Neural progenitor cell (in vitro differentiated cells): ENCODE data around the gene MEGF9. TPM values are rescaled to one million over a fixed set of nuclear protein-coding genes. Genes with fewer than 3 reads are reported as not detected.

Source experiments
- DNase-seq: peaks from one replicate; pipeline ENCODE4 v3.0.0-alpha.2; 2016; ENCODE audit warnings: low spot score
- H2AFZ ChIP-seq: fragments of 200-600 bp; sonication (generic); replicated peaks from 2 replicates; pipeline ENCODE4 v1.6.1; 2016; ENCODE audit warnings: antibody characterized with exemption
- H3F3A ChIP-seq: fragments of 200-600 bp; sonication (generic); 2 replicates; pipeline ENCODE4 v1.6.1; 2016; ENCODE audit warnings: antibody characterized with exemption, low read depth
- H3K27ac ChIP-seq: fragments of 200-600 bp; sonication (generic); 2 replicates; pipeline ENCODE4 v1.5.1; 2016; ENCODE audit warnings: mild to moderate bottlenecking
- H3K27me3 ChIP-seq: fragments of 200-600 bp; sonication (generic); 2 replicates; pipeline ENCODE4 v1.6.1; 2016; ENCODE audit warnings: mild to moderate bottlenecking, moderate library complexity
- H3K36me3 ChIP-seq: fragments of 200-600 bp; sonication (generic); 2 replicates; pipeline ENCODE4 v1.5.1; 2016
- H3K4me1 ChIP-seq: fragments of 200-600 bp; sonication (generic); 2 replicates; pipeline ENCODE4 v1.6.1; 2016; ENCODE audit warnings: mixed run types
- H3K4me2 ChIP-seq: fragments of 200-600 bp; sonication (generic); 2 replicates; pipeline ENCODE4 v1.6.1; 2016
- H3K4me3 ChIP-seq: fragments of 200-600 bp; sonication (generic); 2 replicates; pipeline ENCODE4 v1.5.1; 2016
- H3K79me2 ChIP-seq: fragments of 200-600 bp; sonication (generic); 2 replicates; pipeline ENCODE4 v1.6.1; 2016; ENCODE audit warnings: low read depth
- H3K9ac ChIP-seq: fragments of 200-600 bp; sonication (generic); 2 replicates; pipeline ENCODE4 v1.6.1; 2016
- H3K9me3 ChIP-seq: fragments of 200-600 bp; sonication (generic); 2 replicates; pipeline ENCODE4 v1.5.1; 2016; ENCODE audit warnings: low read depth
- H4K20me1 ChIP-seq: fragments of 200-600 bp; sonication (generic); 2 replicates; pipeline ENCODE4 v1.6.1; 2016; ENCODE audit warnings: low read depth
- H3K27ac Mint-ChIP-seq: 3 replicates; pipeline ENCODE4 v1.8.0; 2021; ENCODE audit warnings: mixed read lengths
- H3K27me3 Mint-ChIP-seq: 2 replicates; pipeline ENCODE4 v1.8.0; 2022; ENCODE audit warnings: low read depth, mild to moderate bottlenecking, inconsistent platforms, moderate library complexity, mixed read lengths; ENCODE audit not compliant: insufficient read depth
- H3K36me3 Mint-ChIP-seq: 3 replicates; pipeline ENCODE4 v1.8.0; 2021; ENCODE audit warnings: mixed read lengths
- H3K4me1 Mint-ChIP-seq: 3 replicates; pipeline ENCODE4 v1.8.0; 2021; ENCODE audit warnings: mixed read lengths
- H3K4me3 Mint-ChIP-seq: 3 replicates; pipeline ENCODE4 v1.8.0; 2021; ENCODE audit warnings: mild to moderate bottlenecking, moderate library complexity, mixed read lengths
- H3K9me3 Mint-ChIP-seq: 3 replicates; pipeline ENCODE4 v1.8.0; 2020; ENCODE audit warnings: mixed read lengths
- EZH2 ChIP-seq: fragments of 200-600 bp; sonication (generic); IDR thresholded peaks from 2 replicates; pipeline ENCODE4 v1.6.1; 2017; ENCODE audit warnings: antibody characterized with exemption, mild to moderate bottlenecking, moderate library complexity
- EZH2phosphoT487 ChIP-seq: fragments of 200-600 bp; sonication (generic); IDR thresholded peaks from 2 replicates; pipeline ENCODE4 v1.6.1; 2017; ENCODE audit warnings: antibody characterized with exemption
- total RNA-seq: library from RNA; depleted of rRNA; stranded (reverse); fragments of >200 nt; gene quantifications from 2 replicates; pipeline ENCODE4 v1.2.3, GENCODE V29; 2015; ENCODE audit warnings: low replicate concordance
- TF ChIP-seq, protein P1 (sequence below): fragments of 200-600 bp; sonication (generic); IDR thresholded peaks from 2 replicates; pipeline ENCODE4 v1.5.1; 2017; ENCODE audit warnings: antibody characterized with exemption, mild to moderate bottlenecking

Gene MEGF9
- 5.0 and 6.2 TPM in 2 replicates for total RNA-seq

DNA sequence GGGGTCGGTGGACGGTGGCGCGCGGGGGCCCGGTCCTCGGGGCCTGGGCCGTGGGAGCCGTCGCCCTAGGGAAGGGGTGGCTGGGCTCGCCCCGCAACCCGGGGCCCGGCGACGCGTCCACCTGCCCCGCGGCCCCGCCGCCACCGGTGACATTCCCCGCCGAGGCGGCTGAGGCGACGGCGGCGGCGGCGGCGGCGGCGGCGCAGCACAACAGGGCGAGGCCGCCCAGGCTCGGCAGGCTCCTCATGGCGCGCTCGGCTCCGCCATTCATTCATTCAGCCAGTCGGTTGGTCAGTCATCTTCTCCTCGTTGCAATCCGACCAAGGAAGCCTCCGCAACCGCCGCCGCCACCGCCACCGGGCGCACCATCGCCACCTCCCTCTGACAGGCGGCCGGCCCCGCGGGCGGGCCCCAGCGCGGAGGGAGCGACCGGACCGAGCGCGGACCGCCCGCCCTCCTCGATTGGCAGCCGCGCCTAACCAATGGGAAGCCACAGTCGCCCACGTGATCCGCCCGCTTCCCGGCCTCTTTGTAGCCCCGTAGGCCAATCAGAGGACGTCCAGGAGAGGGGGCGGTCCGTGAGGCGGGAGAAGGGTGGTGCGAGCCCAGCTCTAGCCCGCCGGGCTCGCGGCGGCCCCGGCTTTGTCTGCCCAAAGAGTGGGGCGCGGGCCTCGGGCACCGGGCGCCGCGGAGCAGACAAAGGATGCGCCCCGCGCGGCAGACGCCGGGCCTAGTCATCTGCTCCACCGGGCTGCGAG is at the start of gene MEGF9:
TSS of gene MEGF9 (minus strand) at position 383 of the 758 bp plus-strand sequence. CDS start at position 271, 112 bp downstream.
- Mint-ChIP-seq H3K27me3 (peaks cover 8% of the 10 kb centered on the region), H3K4me3 (peak within 1 kb of the TSS; percentile 94), H3K36me3 (no peaks in the 10 kb centered on the region), H3K27ac (peak within 1 kb of the TSS; percentile 80), H3K9me3 (no peaks in the 10 kb centered on the region), H3K4me1 (peaks cover 50% of the 10 kb centered on the region)
- peak within 1 kb of the TSS; percentile 99 for H3K4me2 ChIP-seq
- peaks cover 4% of the 10 kb centered on the region for H4K20me1 ChIP-seq
- peak within 1 kb of the TSS; percentile 84 for H3K9ac ChIP-seq
- peak within 1 kb of the TSS; percentile 71 for H3K4me3 ChIP-seq
- H3K4me1 ChIP-seq, result peaks cover 25% of the 10 kb centered on the region
- DNase-seq, result peak; percentile 99
- peak within 1 kb of the TSS; percentile 96 for H2AFZ ChIP-seq
- H3K79me2 ChIP-seq, result peaks cover 21% of the 10 kb centered on the region
- no peaks in the 10 kb centered on the region for H3K9me3 ChIP-seq
- peaks cover 17% of the 10 kb centered on the region for H3K27me3 ChIP-seq
- TF ChIP-seq EZH2phosphoT487 (no peak), EZH2 (no peak)
- TF ChIP-seq, protein P1, sequence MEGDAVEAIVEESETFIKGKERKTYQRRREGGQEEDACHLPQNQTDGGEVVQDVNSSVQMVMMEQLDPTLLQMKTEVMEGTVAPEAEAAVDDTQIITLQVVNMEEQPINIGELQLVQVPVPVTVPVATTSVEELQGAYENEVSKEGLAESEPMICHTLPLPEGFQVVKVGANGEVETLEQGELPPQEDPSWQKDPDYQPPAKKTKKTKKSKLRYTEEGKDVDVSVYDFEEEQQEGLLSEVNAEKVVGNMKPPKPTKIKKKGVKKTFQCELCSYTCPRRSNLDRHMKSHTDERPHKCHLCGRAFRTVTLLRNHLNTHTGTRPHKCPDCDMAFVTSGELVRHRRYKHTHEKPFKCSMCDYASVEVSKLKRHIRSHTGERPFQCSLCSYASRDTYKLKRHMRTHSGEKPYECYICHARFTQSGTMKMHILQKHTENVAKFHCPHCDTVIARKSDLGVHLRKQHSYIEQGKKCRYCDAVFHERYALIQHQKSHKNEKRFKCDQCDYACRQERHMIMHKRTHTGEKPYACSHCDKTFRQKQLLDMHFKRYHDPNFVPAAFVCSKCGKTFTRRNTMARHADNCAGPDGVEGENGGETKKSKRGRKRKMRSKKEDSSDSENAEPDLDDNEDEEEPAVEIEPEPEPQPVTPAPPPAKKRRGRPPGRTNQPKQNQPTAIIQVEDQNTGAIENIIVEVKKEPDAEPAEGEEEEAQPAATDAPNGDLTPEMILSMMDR, result no peak
- no peaks in the 10 kb centered on the region for H3K36me3 ChIP-seq
- no peak within 1 kb of the TSS for H3K27ac ChIP-seq
- H3F3A ChIP-seq, result peaks cover 16% of the 10 kb centered on the region

DNA sequence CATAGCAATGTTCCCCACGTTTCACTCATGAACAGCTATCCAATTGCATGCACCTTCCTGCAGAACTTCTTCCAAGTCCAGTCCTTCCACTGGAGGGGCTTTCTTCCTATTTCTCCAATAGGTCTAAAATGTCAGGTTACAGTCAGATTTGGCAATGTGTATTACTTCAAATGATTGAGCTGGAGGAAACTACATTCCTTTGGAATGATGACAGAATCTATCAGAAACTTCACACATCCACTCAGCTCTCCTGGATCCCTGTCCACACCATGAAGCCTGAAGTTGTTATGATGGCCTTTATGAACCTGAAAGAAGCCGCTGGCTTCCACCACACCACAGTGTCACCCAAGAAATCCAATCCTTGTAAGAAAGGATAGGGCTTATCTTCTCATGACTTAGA is 46.7 kb upstream of the MEGF9 start:
- H3K4me3 Mint-ChIP-seq, result no peak overlapping the region
- H4K20me1 ChIP-seq, result peaks cover 2% of the 10 kb centered on the region

GRCh38 chr9:120759755-120760400 is 45.6 kb upstream of the MEGF9 start:
- Histone ChIP-seq H3K27ac (no peak overlapping the region), H3K79me2 (no peaks in the 10 kb centered on the region), H3K4me1 (no peaks in the 10 kb centered on the region), H3K27me3 (no peaks in the 10 kb centered on the region), H2AFZ (no peak overlapping the region), H3K4me3 (no peak overlapping the region), H3K9me3 (no peaks in the 10 kb centered on the region), H3K36me3 (peaks cover 9% of the 10 kb centered on the region), H4K20me1 (no peaks in the 10 kb centered on the region), H3F3A (peaks cover 8% of the 10 kb centered on the region), H3K4me2 (no peak overlapping the region), H3K9ac (no peak overlapping the region)
- Mint-ChIP-seq H3K4me3 (no peak overlapping the region), H3K36me3 (peaks cover 3% of the 10 kb centered on the region), H3K4me1 (no peaks in the 10 kb centered on the region), H3K27ac (no peak overlapping the region), H3K9me3 (no peaks in the 10 kb centered on the region), H3K27me3 (no peaks in the 10 kb centered on the region)
- no peak for DNase-seq
- TF ChIP-seq EZH2phosphoT487, result no peak
- no peak for TF ChIP-seq EZH2
- TF ChIP-seq, protein P1, result no peak

More for the DNA sequence above, 46.7 kb upstream of the MEGF9 start:
- no peaks in the 10 kb centered on the region for H3K27me3 ChIP-seq
- H3K27me3 Mint-ChIP-seq, result no peaks in the 10 kb centered on the region
- H3K9me3 Mint-ChIP-seq, result no peaks in the 10 kb centered on the region
- peaks cover 3% of the 10 kb centered on the region for H3K36me3 Mint-ChIP-seq
- H3K36me3 ChIP-seq, result peaks cover 9% of the 10 kb centered on the region
- no peaks in the 10 kb centered on the region for H3K4me1 Mint-ChIP-seq
- no peak overlapping the region for H3K4me3 ChIP-seq
- no peaks in the 10 kb centered on the region for H3K79me2 ChIP-seq
- no peak overlapping the region for H3K9ac ChIP-seq
- DNase-seq, result no peak
- TF ChIP-seq, protein P1, result no peak
- TF ChIP-seq EZH2phosphoT487 (no peak), EZH2 (no peak)
- no peaks in the 10 kb centered on the region for H3K9me3 ChIP-seq
- no peak overlapping the region for H3K27ac Mint-ChIP-seq
- H2AFZ ChIP-seq, result no peak overlapping the region
- peaks cover 8% of the 10 kb centered on the region for H3F3A ChIP-seq
- no peak overlapping the region for H3K27ac ChIP-seq
- H3K4me1 ChIP-seq, result no peaks in the 10 kb centered on the region
- H3K4me2 ChIP-seq, result no peak overlapping the region
